Neutrophil (primary cell): ENCODE results near the gene EPHA8.

ENCODE experiments used
- H3K27ac ChIP-seq: fragments of 200-600 bp; sonication (generic); 2 replicates; pipeline ENCODE4 v1.5.1; 2016; ENCODE audit warnings: mild to moderate bottlenecking, moderate library complexity
- H3K27me3 ChIP-seq: fragments of 200-600 bp; sonication (generic); 2 replicates; pipeline ENCODE4 v1.6.0; 2016; ENCODE audit warnings: mild to moderate bottlenecking
- H3K36me3 ChIP-seq: fragments of 200-600 bp; sonication (generic); 2 replicates; pipeline ENCODE4 v1.5.1; 2017
- H3K4me1 ChIP-seq, 2 experiments: fragments of 200-600 bp in 1 of 2; sonication (generic) in 1 of 2; 1 replicate in 1 of 2; 2 replicates in 1 of 2; pipeline versions ENCODE4 v1.5.1 to v1.6.1; 2013 to 2016; ENCODE audit warnings: low read depth in 1 of 2, low read length in 1 of 2, mild to moderate bottlenecking in 1 of 2, moderate library complexity in 1 of 2; ENCODE audit not compliant: control insufficient read depth in 1 of 2, insufficient read depth in 1 of 2
- H3K4me3 ChIP-seq, 2 experiments: fragments of 200-600 bp in 1 of 2; sonication (generic) in 1 of 2; 1 replicate in 1 of 2; 2 replicates in 1 of 2; pipeline ENCODE4 v1.5.1; 2013 to 2016; ENCODE audit warnings: low read depth in 1 of 2, low read length in 1 of 2, mild to moderate bottlenecking in 1 of 2, moderate library complexity in 1 of 2
- H3K9me3 ChIP-seq: fragments of 200-600 bp; sonication (generic); 2 replicates; pipeline ENCODE4 v1.5.1; 2016
- TF ChIP-seq, protein P1 (sequence below): fragments of 200-600 bp; sonication (generic); IDR thresholded peaks from 2 replicates; pipeline ENCODE4 v1.5.1; 2016; ENCODE audit warnings: antibody characterized with exemption

EPHA8 gene

DNA sequence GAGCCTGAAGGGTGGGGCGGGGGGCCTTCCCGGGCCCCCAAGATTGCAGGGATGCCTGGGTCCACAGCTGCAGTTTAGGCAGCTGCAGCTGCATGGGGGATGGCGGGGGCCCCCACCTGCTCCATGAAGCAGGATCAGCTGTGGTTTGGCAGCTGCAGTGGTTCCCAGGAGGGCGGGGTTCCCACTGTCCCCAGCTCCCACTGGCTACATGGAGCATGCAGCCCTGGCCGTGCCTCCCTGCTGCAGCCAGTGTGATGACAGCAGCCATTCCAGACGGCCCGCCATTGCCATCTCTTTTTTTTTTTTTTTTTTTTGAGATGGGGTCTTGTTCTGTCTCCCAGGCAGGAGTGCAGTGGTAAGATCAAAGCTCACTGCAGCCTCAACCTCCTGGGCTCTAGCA lies 72.1 kb downstream of the EPHA8 start:
- H3K4me3 ChIP-seq: no peak overlapping the region
- no peaks in the 10 kb centered on the region for H3K4me1 ChIP-seq
- peaks cover 22% of the 10 kb centered on the region for H3K27me3 ChIP-seq
- H3K36me3 ChIP-seq: no peaks in the 10 kb centered on the region
- H3K27ac ChIP-seq: no peak overlapping the region
- TF ChIP-seq, protein P1, sequence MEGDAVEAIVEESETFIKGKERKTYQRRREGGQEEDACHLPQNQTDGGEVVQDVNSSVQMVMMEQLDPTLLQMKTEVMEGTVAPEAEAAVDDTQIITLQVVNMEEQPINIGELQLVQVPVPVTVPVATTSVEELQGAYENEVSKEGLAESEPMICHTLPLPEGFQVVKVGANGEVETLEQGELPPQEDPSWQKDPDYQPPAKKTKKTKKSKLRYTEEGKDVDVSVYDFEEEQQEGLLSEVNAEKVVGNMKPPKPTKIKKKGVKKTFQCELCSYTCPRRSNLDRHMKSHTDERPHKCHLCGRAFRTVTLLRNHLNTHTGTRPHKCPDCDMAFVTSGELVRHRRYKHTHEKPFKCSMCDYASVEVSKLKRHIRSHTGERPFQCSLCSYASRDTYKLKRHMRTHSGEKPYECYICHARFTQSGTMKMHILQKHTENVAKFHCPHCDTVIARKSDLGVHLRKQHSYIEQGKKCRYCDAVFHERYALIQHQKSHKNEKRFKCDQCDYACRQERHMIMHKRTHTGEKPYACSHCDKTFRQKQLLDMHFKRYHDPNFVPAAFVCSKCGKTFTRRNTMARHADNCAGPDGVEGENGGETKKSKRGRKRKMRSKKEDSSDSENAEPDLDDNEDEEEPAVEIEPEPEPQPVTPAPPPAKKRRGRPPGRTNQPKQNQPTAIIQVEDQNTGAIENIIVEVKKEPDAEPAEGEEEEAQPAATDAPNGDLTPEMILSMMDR: no peak
- H3K9me3 ChIP-seq: no peaks in the 10 kb centered on the region

DNA sequence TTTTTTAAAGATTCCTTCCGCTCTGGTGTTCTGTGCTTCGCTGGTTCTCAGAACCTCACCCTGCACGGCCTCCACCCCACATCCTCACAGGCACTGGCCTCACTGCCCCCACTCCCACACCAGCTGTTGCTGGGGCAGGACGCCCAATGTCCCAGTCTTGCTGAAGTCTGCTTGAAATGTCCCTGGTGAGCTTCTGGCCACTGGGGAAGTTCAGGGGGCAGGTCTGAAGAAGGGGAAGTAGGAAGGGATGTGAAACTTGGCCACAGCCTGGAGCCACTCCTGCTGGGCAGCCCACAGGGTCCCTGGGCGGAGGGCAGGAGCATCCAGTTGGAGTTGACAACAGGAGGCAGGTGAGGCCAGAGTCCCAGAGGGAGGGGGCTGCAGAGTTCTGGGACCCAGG lies 73.1 kb downstream of the EPHA8 start, which contains the start of gene C1QA:
TSS of gene C1QA (plus strand) at position 276 of the 400 bp plus-strand sequence. CDS start 989 bp downstream, outside the sequence.
- H3K9me3 ChIP-seq: no peaks in the 10 kb centered on the region
- no peaks in the 10 kb centered on the region for H3K36me3 ChIP-seq
- H3K4me1 ChIP-seq: no peaks in the 10 kb centered on the region
- H3K27me3 ChIP-seq: peaks cover 16% of the 10 kb centered on the region
- TF ChIP-seq, protein P1: no peak
- no peak within 1 kb of the TSS for H3K4me3 ChIP-seq
- no peak within 1 kb of the TSS for H3K27ac ChIP-seq

DNA sequence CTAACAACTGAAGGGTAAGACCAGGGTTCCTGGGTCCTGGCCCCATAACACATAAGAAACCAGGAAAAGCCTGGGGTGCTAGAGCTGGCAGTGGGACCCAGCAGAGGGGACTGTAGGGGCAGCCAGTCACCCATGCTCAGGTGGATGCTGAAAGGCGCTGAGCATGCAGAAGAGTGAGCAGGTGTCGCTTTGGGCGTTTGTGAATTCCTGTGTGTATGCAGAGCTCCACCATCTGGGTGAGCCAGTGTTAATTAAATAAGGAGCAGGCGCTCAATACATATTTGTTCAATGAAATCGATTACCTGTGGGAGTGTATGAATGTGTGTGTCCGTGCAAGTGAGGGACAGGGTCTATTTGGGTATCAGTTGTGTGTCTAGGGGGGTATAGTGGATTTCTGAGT lies 73.6 kb downstream of the EPHA8 start:
- H3K9me3 ChIP-seq: no peaks in the 10 kb centered on the region
- H3K36me3 ChIP-seq: no peaks in the 10 kb centered on the region
- no peaks in the 10 kb centered on the region for H3K4me1 ChIP-seq
- no peak overlapping the region for H3K27ac ChIP-seq
- no peak overlapping the region for H3K4me3 ChIP-seq
- peaks cover 11% of the 10 kb centered on the region for H3K27me3 ChIP-seq
- TF ChIP-seq, protein P1: no peak

DNA sequence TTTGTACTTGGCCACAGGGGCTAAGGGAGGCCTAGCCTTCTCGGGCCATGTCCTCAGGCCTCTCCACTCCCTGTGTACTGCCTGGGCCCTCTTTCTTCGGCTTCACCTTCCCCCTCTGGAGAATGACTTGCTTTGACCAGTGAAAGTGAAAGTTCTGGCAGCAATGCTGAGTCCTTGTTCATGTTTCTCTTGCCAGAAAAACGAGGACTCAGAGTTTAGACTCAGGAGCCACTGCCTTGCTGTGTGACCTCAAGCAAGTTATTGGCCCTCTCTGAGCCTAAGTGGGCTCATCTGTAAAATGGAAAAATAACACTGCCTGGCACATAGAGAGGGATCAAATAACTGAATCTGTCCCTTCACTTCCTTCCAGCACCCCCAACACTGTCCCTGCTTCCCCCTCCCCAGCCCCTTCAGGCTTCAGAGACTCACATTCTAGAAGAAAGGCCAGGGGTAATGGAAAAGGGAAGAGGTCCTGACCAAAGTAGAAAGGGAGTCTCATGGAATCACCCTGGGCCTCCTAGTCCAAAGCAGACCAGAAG lies 74.7 kb downstream of the EPHA8 start:
- Histone ChIP-seq H3K27me3 (peaks cover 17% of the 10 kb centered on the region), H3K9me3 (no peaks in the 10 kb centered on the region), H3K4me1 (no peaks in the 10 kb centered on the region), H3K4me3 (no peak overlapping the region), H3K27ac (no peak overlapping the region), H3K36me3 (no peaks in the 10 kb centered on the region)
- TF ChIP-seq, protein P1: no peak

DNA sequence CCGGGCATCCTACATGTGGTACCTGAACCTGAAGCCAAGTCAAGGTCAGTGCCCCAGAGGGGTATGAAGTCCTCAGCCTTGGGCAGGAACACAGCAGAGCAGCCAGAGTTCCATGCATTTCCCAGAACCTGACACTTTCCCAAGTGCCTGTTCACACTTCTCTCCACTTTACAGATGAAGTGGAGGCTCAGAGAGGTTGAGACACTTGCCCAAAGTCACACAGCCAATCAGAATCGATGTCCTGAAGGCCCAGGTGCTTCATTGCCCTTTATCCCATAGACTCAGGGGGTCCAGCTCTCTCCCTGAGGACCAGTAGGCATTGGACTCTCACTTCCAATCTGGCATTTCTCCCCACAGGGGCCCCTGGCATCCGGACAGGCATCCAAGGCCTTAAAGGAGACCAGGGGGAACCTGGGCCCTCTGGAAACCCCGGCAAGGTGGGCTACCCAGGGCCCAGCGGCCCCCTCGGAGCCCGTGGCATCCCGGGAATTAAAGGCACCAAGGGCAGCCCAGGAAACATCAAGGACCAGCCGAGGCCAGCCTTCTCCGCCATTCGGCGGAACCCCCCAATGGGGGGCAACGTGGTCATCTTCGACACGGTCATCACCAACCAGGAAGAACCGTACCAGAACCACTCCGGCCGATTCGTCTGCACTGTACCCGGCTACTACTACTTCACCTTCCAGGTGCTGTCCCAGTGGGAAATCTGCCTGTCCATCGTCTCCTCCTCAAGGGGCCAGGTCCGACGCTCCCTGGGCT lies 75.4 kb downstream of the EPHA8 start:
- TF ChIP-seq, protein P1: no peak
- peaks cover 15% of the 10 kb centered on the region for H3K27me3 ChIP-seq
- H3K4me1 ChIP-seq: no peaks in the 10 kb centered on the region
- H3K4me3 ChIP-seq: no peak overlapping the region
- no peak overlapping the region for H3K27ac ChIP-seq
- no peaks in the 10 kb centered on the region for H3K36me3 ChIP-seq
- H3K9me3 ChIP-seq: no peaks in the 10 kb centered on the region
